EH (cell line): ENCODE measurements around the gene SLC7A5.
"Not testable (repeated sequence)": the region's sequence is repeated elsewhere in the genome, so short reads cannot be mapped to it uniquely, and the experiment has no call there.

Experiments used
- DNase-seq: peaks from one replicate; pipeline ENCODE4 v3.0.0-alpha.2; 2015; ENCODE audit warnings: low read depth

SLC7A5 gene

GRCh38 chr16:87888346-87888745, 19.0 kb upstream of the SLC7A5 start:
- not testable (repeated sequence) for DNase-seq

GRCh38 chr16:87887931-87888330, 18.6 kb upstream of the SLC7A5 start:
- DNase-seq, result not testable (repeated sequence)

- not testable (repeated sequence) for DNase-seq
Measured at GRCh38 chr16:87885371-87885967, 16.2 kb upstream of the SLC7A5 start.

GRCh38 chr16:87882436-87883019, 13.2 kb upstream of the SLC7A5 start:
- DNase-seq, result no peak

GRCh38 chr16:87881324-87882200, 12.3 kb upstream of the SLC7A5 start:
- peak; percentile 47 for DNase-seq

GRCh38 chr16:87880117-87880696, 10.9 kb upstream of the SLC7A5 start:
- no peak for DNase-seq

GRCh38 chr16:87879411-87880013, 10.2 kb upstream of the SLC7A5 start:
- DNase-seq, result not testable (repeated sequence)

GRCh38 chr16:87878704-87879103, 9.4 kb upstream of the SLC7A5 start:
- DNase-seq, result no peak

- no peak for DNase-seq
Measured at GRCh38 chr16:87877942-87878507, 8.7 kb upstream of the SLC7A5 start.

- no peak for DNase-seq
Measured at GRCh38 chr16:87874639-87875427, 5.5 kb upstream of the SLC7A5 start.

- peak; percentile 96 for DNase-seq
Measured at GRCh38 chr16:87870418-87871291, 1.3 kb upstream of the SLC7A5 start.

- not testable (repeated sequence) for DNase-seq
Measured at GRCh38 chr16:87869879-87870417, 641 bp upstream of the SLC7A5 start.

- DNase-seq, result peak; percentile 92
Measured at GRCh38 chr16:87868254-87869029, 865 bp downstream of the SLC7A5 start.

GRCh38 chr16:87865902-87866555, 3.3 kb downstream of the SLC7A5 start:
- not testable (repeated sequence) for DNase-seq

GRCh38 chr16:87864331-87864989, 4.8 kb downstream of the SLC7A5 start:
- DNase-seq, result peak; percentile 42

GRCh38 chr16:87863327-87863635, 6.0 kb downstream of the SLC7A5 start:
- DNase-seq, result not testable (repeated sequence)

GRCh38 chr16:87862597-87863326, 6.5 kb downstream of the SLC7A5 start:
- DNase-seq, result not testable (repeated sequence)
